T-helper 2 cell (primary cell): ENCODE results near the gene CNPY1.

Experiments used
- DNase-seq, 5 experiments: peaks; one replicate each; pipeline versions ENCODE4 v3.0.0 to v3.0.0-alpha.2; 2012 to 2022

Gene CNPY1

DNA sequence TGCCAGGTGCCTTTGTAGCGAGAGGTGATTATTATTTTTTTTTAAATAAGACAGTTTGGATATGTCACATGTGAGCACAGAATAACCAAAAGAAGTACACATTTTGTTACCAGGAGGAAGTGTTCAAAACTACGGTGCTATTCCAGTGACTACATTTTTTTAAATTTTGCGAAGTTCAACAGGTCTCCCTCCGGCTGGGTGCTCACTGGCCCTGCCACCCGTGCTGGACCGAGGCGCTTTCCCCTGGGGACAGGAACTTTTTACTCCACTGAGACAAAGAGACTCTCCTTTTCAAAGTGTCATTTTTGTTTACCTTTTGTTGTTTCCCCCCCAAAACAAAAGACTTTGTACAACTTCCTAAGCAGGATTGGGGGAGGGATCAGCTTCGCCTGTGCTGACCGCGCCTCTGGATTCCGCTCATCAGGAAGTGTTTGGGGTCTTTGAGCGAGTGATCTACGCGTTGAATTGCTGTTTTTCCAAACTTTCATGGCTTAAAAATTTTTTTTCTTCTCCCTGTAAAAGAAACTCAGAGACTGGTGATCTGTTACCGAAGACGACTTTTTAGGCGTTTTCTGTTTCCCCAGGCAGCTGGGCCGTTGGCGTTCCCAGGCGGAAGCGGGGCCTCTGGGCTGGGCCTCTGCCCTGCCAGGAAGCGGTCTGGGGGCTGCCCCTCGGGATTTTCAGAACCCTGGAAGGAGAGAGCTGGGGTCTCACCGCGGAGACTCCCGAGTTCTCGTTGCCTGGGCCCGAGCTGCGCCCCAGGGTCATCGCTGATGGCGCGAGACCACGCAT lies 81.2 kb downstream of the CNPY1 start:
- no peak for DNase-seq

DNA sequence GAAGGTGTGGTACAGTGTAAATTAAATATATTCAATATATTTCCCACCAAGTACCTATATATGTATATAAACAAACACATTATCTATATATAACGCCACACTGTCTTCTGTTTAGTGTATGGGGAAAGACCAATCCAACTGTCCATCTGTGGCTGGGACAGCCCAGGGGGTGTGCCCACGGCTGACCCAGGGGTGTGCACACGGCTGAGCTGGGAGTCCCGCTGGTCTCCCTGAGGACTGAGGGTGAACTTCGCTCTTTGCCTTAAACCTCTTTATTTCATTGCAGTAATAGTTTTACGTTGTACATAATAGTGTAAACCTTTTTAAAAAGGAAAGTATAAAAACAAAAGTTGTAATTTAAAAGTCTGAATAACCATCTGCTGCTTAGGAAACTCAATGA lies 82.2 kb downstream of the CNPY1 start:
- DNase-seq: no peak

DNA sequence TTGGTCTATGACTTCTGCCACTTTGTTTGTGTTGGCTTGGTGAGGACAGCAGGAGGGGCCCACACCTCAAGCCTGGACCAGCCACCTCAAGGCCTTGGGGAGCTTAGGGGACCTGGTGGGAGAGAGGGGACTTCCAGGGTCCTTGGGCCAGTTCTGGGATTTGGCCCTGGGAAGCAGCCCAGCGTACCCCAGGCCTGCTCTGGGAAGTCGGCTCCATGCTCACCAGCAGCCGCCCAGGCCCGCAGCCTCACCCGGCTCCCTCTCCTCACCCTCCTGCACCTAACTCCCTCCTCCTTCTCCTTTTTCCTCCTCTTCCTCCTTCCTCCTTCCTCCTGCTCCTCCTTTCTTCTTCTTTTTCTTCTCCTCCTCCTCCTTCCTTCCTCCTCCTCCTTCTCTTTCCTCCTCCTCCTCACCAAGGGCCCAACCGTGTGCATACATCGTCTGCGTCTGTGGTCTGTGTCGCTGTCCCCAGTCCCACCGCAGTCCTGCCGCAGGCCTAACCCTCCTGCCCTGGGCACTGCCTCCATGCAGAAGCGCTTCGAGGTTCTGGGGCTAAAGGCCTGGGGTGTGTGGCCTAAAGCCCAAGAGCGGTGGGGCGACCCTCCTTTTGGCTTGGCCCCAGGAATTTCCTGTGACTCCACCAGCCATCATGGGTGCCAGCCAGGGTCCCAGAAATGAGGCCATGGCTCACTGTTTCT lies 83.1 kb downstream of the CNPY1 start:
- DNase-seq: no peak

DNA sequence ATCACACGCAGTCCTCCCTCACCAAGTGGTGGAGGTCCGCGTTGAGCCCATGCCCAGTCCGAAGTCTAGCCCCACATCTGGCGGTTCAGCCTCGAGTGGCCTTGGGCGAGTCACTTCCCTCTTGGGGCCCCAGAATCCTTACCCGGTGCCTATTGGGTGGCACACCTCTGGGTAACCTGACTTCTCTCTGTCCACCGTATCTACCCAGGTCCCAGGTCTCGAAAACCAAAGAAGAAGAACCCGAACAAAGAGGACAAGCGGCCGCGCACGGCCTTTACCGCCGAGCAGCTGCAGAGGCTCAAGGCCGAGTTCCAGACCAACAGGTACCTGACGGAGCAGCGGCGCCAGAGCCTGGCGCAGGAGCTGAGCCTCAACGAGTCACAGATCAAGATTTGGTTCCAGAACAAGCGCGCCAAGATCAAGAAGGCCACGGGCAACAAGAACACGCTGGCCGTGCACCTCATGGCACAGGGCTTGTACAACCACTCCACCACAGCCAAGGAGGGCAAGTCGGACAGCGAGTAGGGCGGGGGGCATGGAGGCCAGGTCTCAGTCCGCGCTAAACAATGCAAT lies 84.1 kb downstream of the CNPY1 start:
- DNase-seq: no peak

DNA sequence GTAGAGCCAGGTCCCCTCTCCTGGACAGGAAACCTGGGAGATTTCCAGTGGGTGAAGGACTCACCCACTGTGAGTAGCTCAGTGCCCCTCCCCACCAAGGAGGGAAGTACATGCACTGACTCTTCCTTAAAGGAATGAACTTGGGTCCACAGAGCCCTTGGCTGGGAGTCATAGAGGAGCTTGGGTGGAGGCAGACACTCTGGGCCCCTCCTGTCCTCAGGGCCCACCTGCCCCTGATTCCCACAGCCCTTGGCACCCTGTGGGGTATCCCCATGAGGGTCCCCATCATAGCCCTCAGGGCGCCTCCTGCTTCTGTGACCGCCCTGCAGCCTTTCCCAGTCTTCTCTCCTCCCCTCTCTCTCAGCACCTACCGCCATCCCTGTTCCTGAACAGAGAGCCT lies 84.7 kb downstream of the CNPY1 start:
- DNase-seq: no peak

DNA sequence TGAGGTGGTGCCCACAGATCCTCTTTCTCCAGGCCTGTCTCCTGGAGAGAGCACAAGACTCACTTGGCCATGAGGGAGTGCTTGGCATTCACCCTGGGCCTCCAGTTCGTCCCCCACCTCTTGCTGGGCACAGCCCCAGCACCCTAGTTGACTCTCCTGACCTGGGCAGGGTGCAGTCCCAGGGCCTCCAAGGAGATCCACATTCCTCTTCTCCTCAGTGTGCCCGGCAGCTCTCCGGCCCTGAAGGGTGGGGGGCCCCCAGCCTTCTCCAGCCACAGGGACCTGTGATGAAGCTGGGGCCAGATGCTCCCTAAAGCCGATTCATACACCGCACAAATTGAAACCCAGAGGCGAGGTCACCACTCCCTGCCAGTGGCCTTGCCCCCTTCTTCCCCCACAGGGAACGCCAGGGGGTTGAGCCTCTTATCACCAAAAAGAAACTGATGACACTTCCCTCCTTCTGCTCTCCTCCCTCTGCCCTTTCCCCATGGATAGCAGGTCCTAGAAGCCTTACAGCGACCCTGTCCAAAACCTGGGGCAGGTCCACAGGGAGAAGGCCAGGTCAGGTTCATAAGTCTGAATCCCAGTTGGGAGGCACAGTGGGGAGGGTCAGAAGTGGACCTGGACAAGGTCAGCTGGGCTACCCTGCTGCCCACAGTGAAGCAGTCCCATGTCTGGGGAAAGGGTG lies 85.3 kb downstream of the CNPY1 start:
- DNase-seq: no peak

DNA sequence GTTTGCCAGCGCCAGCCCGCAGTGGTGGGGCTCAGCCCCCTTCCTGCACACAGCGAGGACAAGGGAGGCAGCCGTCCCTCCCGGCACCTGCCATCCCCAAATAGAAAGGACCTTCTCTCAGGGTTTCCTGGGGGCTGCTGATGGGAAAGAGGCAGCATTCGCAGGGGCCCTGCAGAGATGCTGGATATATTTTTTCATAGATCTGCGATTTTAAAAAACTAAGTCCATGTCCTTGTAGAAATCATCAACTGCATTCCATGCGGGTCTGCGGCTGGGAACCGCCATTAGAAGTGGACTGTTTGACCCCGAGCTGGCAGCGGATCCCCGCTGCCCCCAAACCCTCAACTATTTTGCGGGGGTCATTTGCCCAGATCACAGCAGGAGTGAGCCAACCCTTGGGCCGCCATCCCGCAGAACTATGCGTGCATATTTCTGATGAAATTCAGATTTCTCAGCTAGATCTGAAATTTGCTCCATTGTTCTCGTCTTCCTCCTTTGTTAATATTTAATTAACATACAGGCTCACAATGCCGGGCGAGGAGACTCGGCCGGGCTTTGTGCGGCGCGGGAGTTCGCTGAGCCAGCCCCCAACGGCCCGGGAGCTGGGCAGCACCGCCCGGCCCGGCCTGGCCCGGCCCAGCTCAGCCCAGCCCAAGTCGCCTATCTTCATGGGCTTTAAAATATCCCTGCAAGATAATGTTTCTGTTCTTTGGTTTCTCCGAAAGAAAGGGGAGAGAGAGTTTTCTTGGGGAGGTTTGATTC lies 86.5 kb downstream of the CNPY1 start:
- no peak for DNase-seq

DNA sequence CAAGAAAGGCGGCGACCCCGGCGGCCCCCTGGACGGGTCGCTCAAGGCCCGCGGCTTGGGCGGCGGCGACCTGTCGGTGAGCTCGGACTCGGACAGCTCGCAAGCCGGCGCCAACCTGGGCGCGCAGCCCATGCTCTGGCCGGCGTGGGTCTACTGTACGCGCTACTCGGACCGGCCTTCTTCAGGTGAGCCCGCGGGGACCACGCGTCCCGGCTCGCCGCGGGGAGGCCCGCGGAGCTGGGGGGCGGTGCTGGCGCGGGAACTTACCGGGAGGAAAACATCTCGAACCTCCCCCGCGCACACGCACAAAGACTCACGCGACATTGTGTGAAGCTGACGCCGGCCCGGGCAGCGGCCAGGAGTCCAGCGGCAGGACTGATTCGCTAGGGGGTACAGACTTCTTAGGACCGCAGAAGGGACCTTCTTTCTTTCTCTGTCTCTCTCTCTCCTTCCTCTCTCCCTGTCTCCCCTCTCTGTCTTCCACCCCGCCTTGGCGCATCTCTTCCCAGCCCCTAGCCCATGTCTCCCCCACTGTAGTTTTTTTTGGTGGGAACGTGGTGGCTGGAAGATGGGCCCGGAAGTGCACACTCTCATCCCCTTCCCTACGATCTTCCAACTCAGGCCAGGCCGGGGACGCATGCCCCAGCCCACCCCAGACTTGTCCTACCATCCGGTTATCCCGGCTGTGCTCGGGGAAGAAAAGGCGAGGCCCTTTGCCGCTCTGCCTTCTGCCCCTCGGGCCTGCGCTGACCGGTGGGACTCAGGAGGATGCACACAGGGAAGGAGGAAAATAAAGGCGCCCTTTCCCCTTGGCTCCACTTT lies 87.3 kb downstream of the CNPY1 start:
- no peak for DNase-seq

DNA sequence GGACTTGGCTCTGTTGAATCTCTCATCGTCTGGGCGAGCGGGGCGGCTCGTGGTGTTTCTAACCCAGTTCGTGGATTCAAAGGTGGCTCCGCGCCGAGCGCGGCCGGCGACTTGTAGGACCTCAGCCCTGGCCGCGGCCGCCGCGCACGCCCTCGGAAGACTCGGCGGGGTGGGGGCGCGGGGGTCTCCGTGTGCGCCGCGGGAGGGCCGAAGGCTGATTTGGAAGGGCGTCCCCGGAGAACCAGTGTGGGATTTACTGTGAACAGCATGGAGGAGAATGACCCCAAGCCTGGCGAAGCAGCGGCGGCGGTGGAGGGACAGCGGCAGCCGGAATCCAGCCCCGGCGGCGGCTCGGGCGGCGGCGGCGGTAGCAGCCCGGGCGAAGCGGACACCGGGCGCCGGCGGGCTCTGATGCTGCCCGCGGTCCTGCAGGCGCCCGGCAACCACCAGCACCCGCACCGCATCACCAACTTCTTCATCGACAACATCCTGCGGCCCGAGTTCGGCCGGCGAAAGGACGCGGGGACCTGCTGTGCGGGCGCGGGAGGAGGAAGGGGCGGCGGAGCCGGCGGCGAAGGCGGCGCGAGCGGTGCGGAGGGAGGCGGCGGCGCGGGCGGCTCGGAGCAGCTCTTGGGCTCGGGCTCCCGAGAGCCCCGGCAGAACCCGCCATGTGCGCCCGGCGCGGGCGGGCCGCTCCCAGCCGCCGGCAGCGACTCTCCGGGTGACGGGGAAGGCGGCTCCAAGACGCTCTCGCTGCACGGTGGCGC lies 88.1 kb downstream of the CNPY1 start, which contains the start of gene EN2:
Gene EN2, plus strand, starts transcription at position 19 of the 767 bp plus-strand sequence. Its CDS starts 249 bp downstream, at position 268.
- DNase-seq: no peak

DNA sequence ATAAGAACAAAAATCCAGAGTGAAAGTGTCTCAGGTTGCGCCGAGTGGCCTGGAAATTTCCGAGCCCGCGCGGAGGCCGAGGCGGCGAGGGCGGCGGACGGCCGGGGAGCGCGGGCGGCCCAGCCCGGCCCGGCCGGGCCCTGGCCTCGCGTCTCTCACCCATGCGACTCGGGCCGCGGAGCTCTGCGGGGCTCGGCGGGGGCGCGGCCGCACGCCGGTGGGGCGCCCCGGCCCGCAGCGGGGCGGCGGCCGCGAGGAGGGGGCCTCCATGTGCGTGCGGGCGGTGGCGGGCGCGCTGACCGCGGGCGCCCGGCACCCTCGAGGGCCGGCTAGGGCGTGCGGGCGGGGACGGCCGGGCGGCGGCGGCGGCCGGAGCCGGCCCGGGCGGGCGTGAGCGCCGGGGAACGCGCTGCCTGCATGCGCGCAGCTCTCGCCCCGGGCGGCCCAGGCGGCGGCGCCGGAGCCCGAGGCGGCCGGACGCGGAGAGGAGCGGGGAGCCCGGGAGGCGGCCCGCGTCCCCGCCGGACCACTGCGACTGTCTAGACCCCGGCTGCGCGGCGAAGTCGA lies 88.7 kb downstream of the CNPY1 start:
- no peak for DNase-seq

DNA sequence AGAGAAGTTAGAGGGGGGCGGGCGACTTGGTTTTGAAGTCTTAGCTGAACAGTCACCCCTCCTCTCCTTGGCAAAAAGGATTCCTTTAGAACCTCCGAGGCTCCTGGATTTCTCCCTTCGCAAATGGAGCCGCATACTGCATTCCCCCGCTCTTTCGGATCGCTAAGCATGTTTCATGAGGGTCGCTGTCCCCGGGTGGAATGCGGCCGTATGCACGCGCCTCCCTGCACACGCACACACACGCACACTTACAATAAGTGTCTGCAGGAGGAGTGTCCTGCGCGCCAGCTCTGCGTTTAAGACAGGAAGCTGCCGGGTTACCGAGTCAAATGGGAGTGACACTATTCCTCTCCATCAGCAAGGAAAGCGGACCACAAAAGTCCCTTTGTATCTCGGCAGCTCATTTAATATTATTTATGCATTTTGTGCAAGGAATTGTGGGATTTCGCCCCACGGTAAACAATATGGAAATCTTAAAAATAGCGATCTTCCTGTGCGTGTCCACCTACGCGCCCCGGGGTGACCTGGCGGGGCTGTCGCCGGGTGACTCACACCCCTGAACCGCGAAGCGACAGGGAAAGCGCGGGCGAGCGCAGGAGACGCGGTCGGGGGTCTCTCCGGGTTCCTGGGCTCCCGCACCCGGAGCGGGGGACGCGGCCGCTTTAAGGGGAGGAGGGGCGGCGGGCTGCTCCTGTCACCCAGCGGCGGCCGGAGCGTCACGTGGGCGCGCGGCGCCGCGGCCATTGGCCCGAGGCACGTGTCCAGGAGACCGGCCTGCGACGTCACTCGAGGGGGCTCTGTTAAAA lies 89.4 kb downstream of the CNPY1 start:
- DNase-seq: no peak

DNA sequence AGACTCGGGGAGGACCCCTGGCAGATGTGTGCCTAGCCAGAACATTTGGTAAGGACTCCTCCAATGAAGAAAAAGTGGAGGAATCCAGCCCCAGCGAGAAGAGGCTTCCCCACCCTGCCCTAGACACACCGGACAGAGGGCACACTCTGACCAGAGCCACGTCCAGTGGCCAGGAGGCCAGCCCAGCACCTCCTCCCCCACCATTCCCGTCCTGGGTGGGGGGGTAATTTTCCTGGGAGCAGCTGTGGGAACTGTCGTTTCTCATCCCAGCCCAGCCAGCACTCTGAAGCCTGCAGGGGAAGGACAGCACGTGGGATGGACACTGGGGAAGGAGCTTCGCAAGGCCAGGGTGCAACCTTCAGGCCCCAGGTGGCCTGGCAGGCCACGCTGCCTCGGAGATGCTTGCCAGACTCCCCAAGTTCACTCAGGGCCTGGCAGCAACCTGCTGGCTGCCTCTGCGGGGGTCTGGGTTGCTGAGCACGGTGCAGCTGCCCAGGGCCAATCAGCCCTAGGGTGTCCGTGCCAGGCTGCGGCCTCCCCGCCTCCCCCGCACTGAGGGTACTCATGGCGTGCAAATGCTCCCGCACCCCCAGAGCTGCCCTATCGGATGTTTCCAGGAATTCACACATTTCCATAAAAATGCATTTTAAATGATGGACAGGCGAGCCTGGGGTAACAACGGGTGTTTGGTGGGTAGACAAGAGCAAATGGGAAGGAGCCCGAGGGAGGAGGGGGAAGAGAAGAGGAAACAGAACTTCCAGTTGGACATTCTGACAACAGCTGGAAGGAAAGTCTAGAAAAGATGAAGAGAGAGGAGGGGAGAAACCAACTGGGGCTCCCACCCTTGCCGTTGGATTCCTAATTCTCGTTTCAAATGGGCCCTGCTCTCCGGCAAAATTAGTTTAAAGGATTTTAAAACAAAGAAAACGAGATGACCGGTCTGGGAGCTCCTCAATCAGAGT lies 90.3 kb downstream of the CNPY1 start:
- DNase-seq: no peak

DNA sequence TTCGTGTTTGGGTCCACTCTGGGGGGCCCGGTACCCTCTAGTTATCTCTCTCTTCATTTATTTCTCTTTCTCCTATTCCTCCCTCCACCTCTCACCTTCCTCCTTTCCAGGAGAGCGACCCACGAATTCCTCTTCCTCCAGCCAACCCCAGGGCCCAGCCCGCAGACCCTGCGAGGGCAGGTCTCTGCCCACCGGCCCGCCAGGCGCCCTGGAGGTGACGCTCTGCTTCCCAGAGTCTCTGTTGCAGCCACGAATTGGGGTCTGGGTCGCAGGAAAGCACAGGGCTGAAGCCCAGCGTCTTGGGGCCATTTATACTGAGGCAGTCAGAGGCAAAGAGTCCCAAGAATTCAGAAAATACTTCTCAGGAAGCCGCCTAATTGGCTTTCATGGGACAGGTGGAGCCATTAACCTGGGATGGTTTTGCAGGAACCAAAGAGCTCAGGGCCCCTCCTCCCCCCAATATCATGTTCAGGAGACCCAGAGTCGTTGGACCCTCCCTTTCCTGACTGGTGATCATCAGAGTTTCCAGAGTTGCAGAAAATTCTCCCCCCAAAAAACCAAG lies 91.1 kb downstream of the CNPY1 start:
- no peak for DNase-seq

DNA sequence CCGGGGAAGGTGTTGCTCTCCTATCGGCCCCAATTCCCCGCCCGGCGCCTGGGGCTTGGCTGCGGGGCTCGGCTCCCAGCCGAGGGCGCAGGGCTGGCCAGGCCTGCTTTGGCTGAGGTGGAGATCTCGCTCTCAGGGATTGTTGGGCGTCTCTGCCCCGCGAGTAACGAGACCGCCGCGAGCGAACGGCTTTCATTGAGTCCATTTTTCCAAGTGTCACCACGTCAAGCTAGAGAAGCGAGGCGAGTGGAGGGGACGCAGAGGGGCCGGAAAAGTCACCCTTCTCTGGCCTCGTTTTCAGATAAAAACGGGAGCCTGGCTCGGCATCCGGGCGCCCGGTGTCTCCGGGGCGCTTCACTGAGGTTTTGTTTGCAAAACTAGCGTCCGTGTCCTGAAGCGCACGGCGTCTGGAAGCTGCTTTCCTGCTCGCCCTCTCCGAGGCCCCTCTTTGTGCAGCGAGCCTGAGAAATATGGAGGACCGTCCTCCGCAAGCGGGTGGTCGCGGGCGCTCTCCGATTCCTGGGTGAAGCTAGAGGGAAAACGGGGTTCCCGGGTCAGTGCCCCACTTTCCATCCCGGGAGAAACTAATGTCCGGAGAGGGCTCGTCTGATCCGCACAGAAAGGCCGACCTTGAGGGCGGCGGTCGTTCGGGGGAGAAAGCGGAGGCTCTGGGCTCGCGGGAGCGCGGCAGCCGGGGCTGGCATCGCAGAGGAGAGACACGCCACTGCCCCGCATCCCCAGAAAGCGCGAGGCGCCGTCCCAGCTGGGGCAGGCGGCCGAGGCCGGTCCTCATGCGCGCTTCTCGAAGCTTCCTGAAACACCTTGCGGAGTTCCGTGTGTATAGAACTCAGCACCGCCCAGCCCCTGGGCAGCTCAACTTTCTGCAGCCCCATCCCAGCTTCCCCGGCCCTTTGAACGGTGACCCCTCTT lies 91.9 kb downstream of the CNPY1 start:
- DNase-seq: no peak

DNA sequence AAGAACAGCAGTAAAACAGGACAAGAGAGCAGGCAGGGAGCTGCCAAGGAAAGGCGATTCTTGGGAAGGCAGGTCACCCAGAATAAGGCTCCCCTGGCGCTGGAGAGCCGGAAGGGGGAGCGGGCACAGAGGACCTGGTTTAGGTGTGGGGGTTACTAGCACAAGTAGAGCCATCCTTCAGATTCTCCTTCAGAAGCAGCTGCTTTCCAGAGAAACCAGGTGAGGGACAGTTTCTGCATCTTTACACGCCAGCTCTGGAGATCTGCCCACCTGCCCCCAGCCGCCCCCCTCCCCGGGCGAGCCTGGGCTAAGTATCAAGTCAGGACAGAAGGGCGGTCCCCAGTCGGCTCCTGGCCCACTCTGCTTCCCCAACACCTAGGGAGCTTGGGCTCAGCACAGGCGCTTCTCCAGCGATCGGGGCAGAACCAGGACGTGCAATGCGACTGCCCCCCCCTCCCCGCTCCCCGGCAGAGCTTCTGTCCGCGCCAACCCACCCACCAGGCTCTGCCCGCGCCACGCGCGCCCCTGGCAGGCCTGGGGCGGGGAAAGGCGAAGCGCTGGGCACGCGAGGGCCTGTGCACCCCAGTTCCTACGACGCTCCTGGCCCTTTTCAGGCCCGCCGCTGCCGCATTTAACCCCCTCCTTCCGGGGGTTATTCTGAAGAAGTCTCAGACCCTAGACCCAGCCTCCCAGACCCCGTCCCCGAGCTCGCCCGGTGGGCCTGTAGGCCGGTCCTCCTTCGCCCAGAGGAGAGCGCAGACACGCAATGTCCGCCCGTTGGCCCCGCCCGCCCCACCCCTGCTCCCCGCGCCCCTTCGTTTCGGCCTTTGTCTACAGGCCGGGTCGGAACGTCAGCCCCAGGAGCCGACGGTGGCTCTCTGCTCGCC lies 92.8 kb downstream of the CNPY1 start:
- DNase-seq: no peak
